ENCODE measurements around the gene TK2. TPM values are rescaled to one million over a fixed set of nuclear protein-coding genes. Genes with fewer than 3 reads are reported as not detected.

The TK2 gene
- total RNA-seq, 1 experiment from 2014 or later = 5.0 TPM

DNA sequence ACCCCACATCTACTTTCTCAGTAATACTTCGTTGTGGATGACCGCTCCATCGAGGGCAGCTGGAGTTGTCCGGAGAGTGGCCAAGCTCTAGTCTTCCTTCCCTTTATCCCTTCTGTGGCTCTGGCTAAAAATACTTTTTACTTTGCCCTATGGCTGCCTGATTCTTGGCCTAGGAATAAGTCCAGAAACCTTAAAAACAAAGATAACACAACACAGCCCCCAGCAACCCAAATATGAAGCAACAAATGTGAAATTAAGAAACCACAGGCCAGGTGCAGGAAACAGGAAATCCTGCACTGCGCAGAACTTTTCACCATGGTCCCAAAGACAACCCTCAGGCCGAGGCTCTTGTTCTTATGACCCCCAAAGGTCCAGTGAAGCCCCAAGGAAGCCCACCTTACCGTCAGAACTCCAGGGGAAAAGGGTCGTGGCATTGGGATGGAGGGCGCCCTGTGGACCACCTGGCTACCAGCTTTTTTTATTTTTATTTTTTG is 26.0 kb downstream of the TK2 start (continued):
- TF ChIP-seq TEAD4 (CRISPR knock-in tag; IDR thresholded peaks at IDR 0.05) (no peak), ETV6 (CRISPR knock-in tag; IDR thresholded peaks at IDR 0.05) (no peak)
- TF ChIP-seq, protein P1, sequence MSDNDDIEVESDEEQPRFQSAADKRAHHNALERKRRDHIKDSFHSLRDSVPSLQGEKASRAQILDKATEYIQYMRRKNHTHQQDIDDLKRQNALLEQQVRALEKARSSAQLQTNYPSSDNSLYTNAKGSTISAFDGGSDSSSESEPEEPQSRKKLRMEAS (CRISPR knock-in tag; IDR thresholded peaks at IDR 0.05) = no peak

DNA sequence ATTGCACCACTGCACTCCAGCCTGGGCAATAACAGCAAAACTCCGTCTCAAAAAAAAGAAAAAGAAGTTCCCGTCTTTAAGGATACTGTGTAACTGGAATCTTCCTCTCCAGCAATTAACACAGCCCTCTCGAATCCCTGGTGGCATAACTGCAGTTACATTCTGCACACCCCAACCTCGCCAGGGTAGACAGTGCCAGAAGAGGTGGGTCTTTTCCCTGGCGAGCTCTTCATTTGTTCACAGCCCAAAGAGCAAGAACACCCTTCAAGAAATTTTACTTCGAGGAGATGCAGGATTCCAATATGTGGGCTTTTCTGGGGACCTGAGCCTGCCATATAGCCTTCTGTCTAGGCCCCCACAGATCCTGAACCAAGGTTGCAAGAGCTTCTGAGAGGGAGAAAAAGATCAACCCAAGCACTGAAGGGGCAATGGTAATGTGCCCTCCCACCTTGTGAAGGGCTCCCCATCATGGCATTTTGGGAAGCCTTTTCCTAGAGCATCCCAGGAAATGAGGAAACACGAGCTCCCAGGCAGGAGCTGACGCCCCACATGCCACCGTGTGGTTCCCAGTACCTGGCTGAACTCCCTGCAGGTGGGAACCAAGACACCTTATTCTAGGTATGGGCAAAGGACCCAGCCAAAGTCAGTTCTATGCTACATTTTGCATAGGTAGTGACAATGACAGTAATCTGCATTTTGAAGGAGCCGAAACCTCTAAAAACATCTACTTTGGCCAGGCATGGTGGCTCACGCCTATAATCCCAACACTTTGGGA is 26.9 kb downstream of the TK2 start:
- no peaks in the 10 kb centered on the region; the same call in 1 of the 2 replicates for H3K27me3 Mint-ChIP-seq (ENCODE audit: low read depth)
- H3K9me3 Mint-ChIP-seq = no peaks in the 10 kb centered on the region
- ATAC-seq (no peak), DNase-seq (ENCODE audit: low spot score) (no peak)
- no peaks in the 10 kb centered on the region for H3K4me1 Mint-ChIP-seq
- POLR2A ChIA-PET = no interaction called here
- TF ChIP-seq, protein P2, sequence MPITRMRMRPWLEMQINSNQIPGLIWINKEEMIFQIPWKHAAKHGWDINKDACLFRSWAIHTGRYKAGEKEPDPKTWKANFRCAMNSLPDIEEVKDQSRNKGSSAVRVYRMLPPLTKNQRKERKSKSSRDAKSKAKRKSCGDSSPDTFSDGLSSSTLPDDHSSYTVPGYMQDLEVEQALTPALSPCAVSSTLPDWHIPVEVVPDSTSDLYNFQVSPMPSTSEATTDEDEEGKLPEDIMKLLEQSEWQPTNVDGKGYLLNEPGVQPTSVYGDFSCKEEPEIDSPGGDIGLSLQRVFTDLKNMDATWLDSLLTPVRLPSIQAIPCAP (CRISPR knock-in tag; IDR thresholded peaks at IDR 0.05) = no peak
- no peak for TF ChIP-seq NR1H2 (CRISPR knock-in tag; IDR thresholded peaks at IDR 0.05)
- TF ChIP-seq, protein P3, sequence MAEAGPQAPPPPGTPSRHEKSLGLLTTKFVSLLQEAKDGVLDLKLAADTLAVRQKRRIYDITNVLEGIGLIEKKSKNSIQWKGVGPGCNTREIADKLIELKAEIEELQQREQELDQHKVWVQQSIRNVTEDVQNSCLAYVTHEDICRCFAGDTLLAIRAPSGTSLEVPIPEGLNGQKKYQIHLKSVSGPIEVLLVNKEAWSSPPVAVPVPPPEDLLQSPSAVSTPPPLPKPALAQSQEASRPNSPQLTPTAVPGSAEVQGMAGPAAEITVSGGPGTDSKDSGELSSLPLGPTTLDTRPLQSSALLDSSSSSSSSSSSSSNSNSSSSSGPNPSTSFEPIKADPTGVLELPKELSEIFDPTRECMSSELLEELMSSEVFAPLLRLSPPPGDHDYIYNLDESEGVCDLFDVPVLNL (CRISPR knock-in tag; IDR thresholded peaks at IDR 0.05; ENCODE audit: borderline replicate concordance, low read depth) = no peak
- TF ChIP-seq ZNF121 (CRISPR knock-in tag; IDR thresholded peaks at IDR 0.05) = no peak
- no peak for TF ChIP-seq NR2C2 (CRISPR knock-in tag; IDR thresholded peaks at IDR 0.05)
- TF ChIP-seq, protein P4, sequence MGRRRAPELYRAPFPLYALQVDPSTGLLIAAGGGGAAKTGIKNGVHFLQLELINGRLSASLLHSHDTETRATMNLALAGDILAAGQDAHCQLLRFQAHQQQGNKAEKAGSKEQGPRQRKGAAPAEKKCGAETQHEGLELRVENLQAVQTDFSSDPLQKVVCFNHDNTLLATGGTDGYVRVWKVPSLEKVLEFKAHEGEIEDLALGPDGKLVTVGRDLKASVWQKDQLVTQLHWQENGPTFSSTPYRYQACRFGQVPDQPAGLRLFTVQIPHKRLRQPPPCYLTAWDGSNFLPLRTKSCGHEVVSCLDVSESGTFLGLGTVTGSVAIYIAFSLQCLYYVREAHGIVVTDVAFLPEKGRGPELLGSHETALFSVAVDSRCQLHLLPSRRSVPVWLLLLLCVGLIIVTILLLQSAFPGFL (CRISPR knock-in tag; IDR thresholded peaks at IDR 0.05; ENCODE audit: borderline replicate concordance) = no peak
- no peak for TF ChIP-seq ZNF263 (CRISPR knock-in tag; IDR thresholded peaks at IDR 0.05; ENCODE audit: low read depth)
- no peak for TF ChIP-seq CBFB (CRISPR knock-in tag; IDR thresholded peaks at IDR 0.05; ENCODE audit: low read depth)
- no peak for TF ChIP-seq TEAD4 (CRISPR knock-in tag; IDR thresholded peaks at IDR 0.05)
- TF ChIP-seq ZNF219 (CRISPR knock-in tag; IDR thresholded peaks at IDR 0.05; ENCODE audit: borderline replicate concordance) = no peak
- TF ChIP-seq, protein P5, sequence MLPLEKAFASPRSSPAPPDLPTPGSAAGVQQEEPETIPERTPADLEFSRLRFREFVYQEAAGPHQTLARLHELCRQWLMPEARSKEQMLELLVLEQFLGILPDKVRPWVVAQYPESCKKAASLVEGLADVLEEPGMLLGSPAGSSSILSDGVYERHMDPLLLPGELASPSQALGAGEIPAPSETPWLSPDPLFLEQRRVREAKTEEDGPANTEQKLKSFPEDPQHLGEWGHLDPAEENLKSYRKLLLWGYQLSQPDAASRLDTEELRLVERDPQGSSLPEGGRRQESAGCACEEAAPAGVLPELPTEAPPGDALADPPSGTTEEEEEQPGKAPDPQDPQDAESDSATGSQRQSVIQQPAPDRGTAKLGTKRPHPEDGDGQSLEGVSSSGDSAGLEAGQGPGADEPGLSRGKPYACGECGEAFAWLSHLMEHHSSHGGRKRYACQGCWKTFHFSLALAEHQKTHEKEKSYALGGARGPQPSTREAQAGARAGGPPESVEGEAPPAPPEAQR (CRISPR knock-in tag; IDR thresholded peaks at IDR 0.05) = no peak
- no peak for TF ChIP-seq ZBTB21 (CRISPR knock-in tag; IDR thresholded peaks at IDR 0.05; ENCODE audit: borderline replicate concordance)
- no peak for TF ChIP-seq MXD4 (CRISPR knock-in tag; IDR thresholded peaks at IDR 0.05; ENCODE audit: borderline replicate concordance)
- TF ChIP-seq, protein P6, sequence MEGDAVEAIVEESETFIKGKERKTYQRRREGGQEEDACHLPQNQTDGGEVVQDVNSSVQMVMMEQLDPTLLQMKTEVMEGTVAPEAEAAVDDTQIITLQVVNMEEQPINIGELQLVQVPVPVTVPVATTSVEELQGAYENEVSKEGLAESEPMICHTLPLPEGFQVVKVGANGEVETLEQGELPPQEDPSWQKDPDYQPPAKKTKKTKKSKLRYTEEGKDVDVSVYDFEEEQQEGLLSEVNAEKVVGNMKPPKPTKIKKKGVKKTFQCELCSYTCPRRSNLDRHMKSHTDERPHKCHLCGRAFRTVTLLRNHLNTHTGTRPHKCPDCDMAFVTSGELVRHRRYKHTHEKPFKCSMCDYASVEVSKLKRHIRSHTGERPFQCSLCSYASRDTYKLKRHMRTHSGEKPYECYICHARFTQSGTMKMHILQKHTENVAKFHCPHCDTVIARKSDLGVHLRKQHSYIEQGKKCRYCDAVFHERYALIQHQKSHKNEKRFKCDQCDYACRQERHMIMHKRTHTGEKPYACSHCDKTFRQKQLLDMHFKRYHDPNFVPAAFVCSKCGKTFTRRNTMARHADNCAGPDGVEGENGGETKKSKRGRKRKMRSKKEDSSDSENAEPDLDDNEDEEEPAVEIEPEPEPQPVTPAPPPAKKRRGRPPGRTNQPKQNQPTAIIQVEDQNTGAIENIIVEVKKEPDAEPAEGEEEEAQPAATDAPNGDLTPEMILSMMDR (IDR thresholded peaks at IDR 0.05) = no peak
- no peak for TF ChIP-seq NFE2L1 (CRISPR knock-in tag; IDR thresholded peaks at IDR 0.05)
- TF ChIP-seq ZNF138 (CRISPR knock-in tag; conservative IDR thresholded peaks at IDR 0.05) = no peak
- TF ChIP-seq, protein P7, sequence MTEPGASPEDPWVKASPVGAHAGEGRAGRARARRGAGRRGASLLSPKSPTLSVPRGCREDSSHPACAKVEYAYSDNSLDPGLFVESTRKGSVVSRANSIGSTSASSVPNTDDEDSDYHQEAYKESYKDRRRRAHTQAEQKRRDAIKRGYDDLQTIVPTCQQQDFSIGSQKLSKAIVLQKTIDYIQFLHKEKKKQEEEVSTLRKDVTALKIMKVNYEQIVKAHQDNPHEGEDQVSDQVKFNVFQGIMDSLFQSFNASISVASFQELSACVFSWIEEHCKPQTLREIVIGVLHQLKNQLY (CRISPR knock-in tag; IDR thresholded peaks at IDR 0.05) = no peak
- TF ChIP-seq, protein P8, sequence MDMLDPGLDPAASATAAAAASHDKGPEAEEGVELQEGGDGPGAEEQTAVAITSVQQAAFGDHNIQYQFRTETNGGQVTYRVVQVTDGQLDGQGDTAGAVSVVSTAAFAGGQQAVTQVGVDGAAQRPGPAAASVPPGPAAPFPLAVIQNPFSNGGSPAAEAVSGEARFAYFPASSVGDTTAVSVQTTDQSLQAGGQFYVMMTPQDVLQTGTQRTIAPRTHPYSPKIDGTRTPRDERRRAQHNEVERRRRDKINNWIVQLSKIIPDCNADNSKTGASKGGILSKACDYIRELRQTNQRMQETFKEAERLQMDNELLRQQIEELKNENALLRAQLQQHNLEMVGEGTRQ (CRISPR knock-in tag; IDR thresholded peaks at IDR 0.05) = no peak
- no peaks in the 10 kb centered on the region for H3K36me3 Mint-ChIP-seq
- CTCF ChIA-PET = interaction anchor here (1.9 to 3.3 kb wide), 2 partner anchors 11 to 116 kb away, joined by 5 to 12 read pairs; no protein-coding TSS in a partner anchor
- no peak overlapping the region for H3K4me3 Mint-ChIP-seq
- H3K27ac Mint-ChIP-seq = no peak overlapping the region
